ENCODE results near the gene TRIM33. TPM values are rescaled to one million over a fixed set of nuclear protein-coding genes. Genes with fewer than 3 reads are reported as not detected.

The TRIM33 gene
- total RNA-seq, 1 experiment from 2014 or later: 41.2 TPM

DNA sequence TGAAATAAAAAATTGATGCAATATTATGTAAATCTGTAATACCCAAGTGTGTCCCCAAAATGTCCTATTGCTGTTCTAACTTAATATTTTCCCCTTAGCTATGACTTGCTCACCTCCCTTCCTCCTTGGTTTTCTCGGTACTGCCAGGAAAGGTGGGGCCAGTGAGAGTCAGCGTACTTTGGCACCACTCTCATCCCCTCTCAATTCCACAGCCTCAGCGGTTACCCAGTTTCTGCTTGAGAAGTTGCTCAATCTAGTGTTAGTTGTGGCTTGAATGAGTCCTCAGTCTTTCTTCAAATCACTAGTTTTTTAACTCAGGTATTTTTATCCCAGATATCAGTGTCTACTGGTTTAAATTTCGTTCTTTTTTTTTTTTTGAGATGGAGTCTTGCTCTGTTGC lies 38.1 kb upstream of the TRIM33 start:
- no peaks in the 10 kb centered on the region for H3K9me2 ChIP-seq (ENCODE audit: insufficient read depth)
- no peaks in the 10 kb centered on the region for H4K20me1 ChIP-seq (ENCODE audit: insufficient read depth)
- H3K4me2 ChIP-seq (ENCODE audit: low read length): no peak overlapping the region
- TF ChIP-seq ATF3 (IDR thresholded peaks at IDR 0.05) (no peak), SRF (IDR thresholded peaks at IDR 0.05; ENCODE audit: low read depth) (no peak), CEBPB (IDR thresholded peaks at IDR 0.05; ENCODE audit: low read depth) (no peak)
- TF ChIP-seq, protein P1, sequence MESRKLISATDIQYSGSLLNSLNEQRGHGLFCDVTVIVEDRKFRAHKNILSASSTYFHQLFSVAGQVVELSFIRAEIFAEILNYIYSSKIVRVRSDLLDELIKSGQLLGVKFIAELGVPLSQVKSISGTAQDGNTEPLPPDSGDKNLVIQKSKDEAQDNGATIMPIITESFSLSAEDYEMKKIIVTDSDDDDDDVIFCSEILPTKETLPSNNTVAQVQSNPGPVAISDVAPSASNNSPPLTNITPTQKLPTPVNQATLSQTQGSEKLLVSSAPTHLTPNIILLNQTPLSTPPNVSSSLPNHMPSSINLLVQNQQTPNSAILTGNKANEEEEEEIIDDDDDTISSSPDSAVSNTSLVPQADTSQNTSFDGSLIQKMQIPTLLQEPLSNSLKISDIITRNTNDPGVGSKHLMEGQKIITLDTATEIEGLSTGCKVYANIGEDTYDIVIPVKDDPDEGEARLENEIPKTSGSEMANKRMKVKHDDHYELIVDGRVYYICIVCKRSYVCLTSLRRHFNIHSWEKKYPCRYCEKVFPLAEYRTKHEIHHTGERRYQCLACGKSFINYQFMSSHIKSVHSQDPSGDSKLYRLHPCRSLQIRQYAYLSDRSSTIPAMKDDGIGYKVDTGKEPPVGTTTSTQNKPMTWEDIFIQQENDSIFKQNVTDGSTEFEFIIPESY (IDR thresholded peaks at IDR 0.05; ENCODE audit: extremely low read depth, insufficient replicate concordance, low read length): no peak
- H2AFZ ChIP-seq (ENCODE audit: low read depth, low read length, poor library complexity, severe bottlenecking): no peak overlapping the region
- H3K9me3 ChIP-seq (ENCODE audit: control insufficient read depth in 1 of 2, insufficient read depth in 1 of 2, low read depth in 1 of 2, low read length in 2 of 2): no peaks in the 10 kb centered on the region
- H3K9ac ChIP-seq (ENCODE audit: low read length): no peak overlapping the region
- no peaks in the 10 kb centered on the region for H3K4me1 ChIP-seq (ENCODE audit: control insufficient read depth in 1 of 2, insufficient read depth in 2 of 2, low read length in 2 of 2)
- RAD21 ChIA-PET (ENCODE audit: low non-redundant PET in 1 of 2, low total read pairs in 2 of 2, uncharacterized antibody in 2 of 2, unreplicated experiment in 2 of 2): no interaction called here
- H3K4me3 ChIP-seq (replicated peaks in 1 of 2; ENCODE audit: low read depth in 1 of 2, low read length in 2 of 2): no peak overlapping the region
- CTCF ChIA-PET: interaction anchor here (1.0 kb wide), 1 partner anchor 10 kb away, joined by 3 read pairs; no protein-coding TSS in a partner anchor
- H3K36me3 ChIP-seq (ENCODE audit: control insufficient read depth in 1 of 2, insufficient read depth in 2 of 2, low read length in 2 of 2): no peaks in the 10 kb centered on the region
- no peak overlapping the region for H3K27ac ChIP-seq (ENCODE audit: low read depth, low read length)
- intact Hi-C loops (cut with micrococcal nuclease): no loop called here
- DNase-seq (ENCODE audit: low read depth, low spot score) (no peak), ATAC-seq (no peak)
- H3K27me3 ChIP-seq (ENCODE audit: insufficient read depth, low read length): no peaks in the 10 kb centered on the region
- no TSS peak for BruUV-seq (replicated peaks)
- no peaks in the 10 kb centered on the region for H3K79me2 ChIP-seq (ENCODE audit: insufficient read depth, low read length)
- POLR2A ChIA-PET: no interaction called here

GRCh38 chr1:114547076-114547475 lies 36.1 kb upstream of the TRIM33 start:
- DNase-seq (ENCODE audit: low read depth, low spot score) (no peak), ATAC-seq (no peak)
- no TSS peak for BruUV-seq (replicated peaks)
- no peak overlapping the region for H3K9ac ChIP-seq (ENCODE audit: low read length)
- no peak overlapping the region for H2AFZ ChIP-seq (ENCODE audit: low read depth, low read length, poor library complexity, severe bottlenecking)
- ChIA-PET POLR2A (no interaction called here), RAD21 (ENCODE audit: low non-redundant PET in 1 of 2, low total read pairs in 2 of 2, uncharacterized antibody in 2 of 2, unreplicated experiment in 2 of 2) (no interaction called here), CTCF (no interaction called here)
- no peaks in the 10 kb centered on the region for H3K79me2 ChIP-seq (ENCODE audit: insufficient read depth, low read length)
- intact Hi-C loops (cut with micrococcal nuclease): no loop called here
- TF ChIP-seq EZH2 (IDR thresholded peaks at IDR 0.05) (no peak), YY1 (IDR thresholded peaks at IDR 0.05; ENCODE audit: extremely low read depth, insufficient replicate concordance, low read depth, low read length) (no peak), RAD21 (IDR thresholded peaks at IDR 0.05; ENCODE audit: low read depth) (no peak), ZNF274 (IDR thresholded peaks at IDR 0.05; ENCODE audit: low read depth, low read length) (no peak), CBX3 (IDR thresholded peaks at IDR 0.05; ENCODE audit: low read depth) (no peak), CEBPB (IDR thresholded peaks at IDR 0.05; ENCODE audit: low read depth) (no peak), CTCF (IDR thresholded peaks at IDR 0.05 in 2 of 3, conservative IDR thresholded peaks at IDR 0.05 in 1 of 3; ENCODE audit: borderline replicate concordance in 1 of 3, insufficient read depth in 1 of 3, low read depth in 2 of 3, low read length in 2 of 3) (no peak), FOSL1 (IDR thresholded peaks at IDR 0.05; ENCODE audit: low read depth) (no peak), SP1 (IDR thresholded peaks at IDR 0.05; ENCODE audit: low read depth) (no peak)
- TF ChIP-seq, protein P1 (IDR thresholded peaks at IDR 0.05; ENCODE audit: extremely low read depth, insufficient replicate concordance, low read length): no peak
- no peaks in the 10 kb centered on the region for H4K20me1 ChIP-seq (ENCODE audit: insufficient read depth)
- no peaks in the 10 kb centered on the region for H3K4me1 ChIP-seq (ENCODE audit: control insufficient read depth in 1 of 2, insufficient read depth in 2 of 2, low read length in 2 of 2)
- no peak overlapping the region for H3K4me3 ChIP-seq (replicated peaks in 1 of 2; ENCODE audit: low read depth in 1 of 2, low read length in 2 of 2)
- no peak overlapping the region for H3K4me2 ChIP-seq (ENCODE audit: low read length)
- no peaks in the 10 kb centered on the region for H3K9me2 ChIP-seq (ENCODE audit: insufficient read depth)
- no peak overlapping the region for H3K27ac ChIP-seq (ENCODE audit: low read depth, low read length)
- H3K27me3 ChIP-seq (ENCODE audit: insufficient read depth, low read length): no peaks in the 10 kb centered on the region
- H3K9me3 ChIP-seq (ENCODE audit: control insufficient read depth in 1 of 2, insufficient read depth in 1 of 2, low read depth in 1 of 2, low read length in 2 of 2): no peaks in the 10 kb centered on the region
- no peaks in the 10 kb centered on the region for H3K36me3 ChIP-seq (ENCODE audit: control insufficient read depth in 1 of 2, insufficient read depth in 2 of 2, low read length in 2 of 2)
